ENCODE data around the gene CAMSAP1.

The CAMSAP1 gene

GRCh38 chr9:135809166-135809565, 98.2 kb downstream of the CAMSAP1 start:
- no peak for DNase-seq

GRCh38 chr9:135805422-135806022, 101.8 kb downstream of the CAMSAP1 start:
- no peak for DNase-seq

DNA sequence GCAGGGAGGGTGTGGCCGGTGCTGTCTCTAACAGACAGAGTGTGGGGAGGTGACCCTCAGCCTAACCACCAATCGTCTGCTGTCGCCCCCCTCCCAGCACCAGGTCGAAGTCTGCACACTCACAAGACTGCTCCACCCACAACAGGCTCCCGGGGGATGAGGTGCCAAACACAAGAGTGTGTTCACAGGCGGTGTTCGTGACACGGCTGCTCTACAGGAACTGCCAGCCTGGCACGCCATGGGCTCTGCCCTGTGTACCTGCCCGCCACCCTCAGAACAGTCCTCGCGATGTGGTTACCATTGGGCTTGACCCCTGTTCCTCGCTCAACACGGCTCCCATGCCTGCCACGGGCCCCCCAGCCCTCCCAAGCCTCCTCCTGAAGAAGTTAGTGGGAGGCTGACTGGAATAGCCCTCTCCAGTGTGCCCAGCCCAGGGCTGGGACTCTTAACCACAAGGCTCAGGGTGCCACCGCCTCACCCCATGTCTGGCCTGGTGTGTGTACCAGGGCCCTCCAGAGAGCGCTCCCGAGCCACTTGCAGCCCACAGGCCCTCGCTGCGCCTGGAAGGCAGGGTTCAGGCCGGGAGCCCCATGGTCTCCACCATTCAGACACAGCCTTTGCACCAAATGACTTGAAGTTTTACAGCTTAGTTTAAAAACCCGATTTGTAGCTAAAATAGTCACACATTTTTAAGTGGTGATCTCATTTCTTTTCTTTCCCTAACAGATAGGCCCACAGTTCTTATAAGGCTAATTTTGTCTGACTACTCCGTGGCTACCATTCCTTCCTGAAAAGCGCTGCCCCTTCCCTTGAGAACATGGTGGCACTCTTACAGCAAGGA, 102.5 kb downstream of the CAMSAP1 start:
- no peak for DNase-seq

DNA sequence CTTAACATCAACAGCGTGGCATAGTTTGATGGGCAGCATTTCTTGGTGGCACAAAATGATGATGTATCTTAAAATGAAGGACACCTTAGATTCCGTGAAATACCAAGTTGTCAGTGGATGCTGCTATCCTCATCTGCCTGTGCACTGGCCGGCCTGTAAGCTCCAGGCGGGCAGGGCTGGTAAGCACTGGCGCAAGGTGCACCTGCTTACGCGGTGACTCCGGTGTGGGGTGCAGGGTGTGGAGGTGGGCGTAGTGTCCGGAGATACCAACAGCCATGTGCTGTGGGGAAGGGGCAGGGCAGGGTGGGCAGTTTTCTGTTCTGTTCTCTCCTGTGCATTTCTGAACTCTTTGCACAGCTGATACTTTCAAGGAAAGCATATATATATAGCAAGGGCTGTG, 103.9 kb downstream of the CAMSAP1 start:
- no peak for DNase-seq

DNA sequence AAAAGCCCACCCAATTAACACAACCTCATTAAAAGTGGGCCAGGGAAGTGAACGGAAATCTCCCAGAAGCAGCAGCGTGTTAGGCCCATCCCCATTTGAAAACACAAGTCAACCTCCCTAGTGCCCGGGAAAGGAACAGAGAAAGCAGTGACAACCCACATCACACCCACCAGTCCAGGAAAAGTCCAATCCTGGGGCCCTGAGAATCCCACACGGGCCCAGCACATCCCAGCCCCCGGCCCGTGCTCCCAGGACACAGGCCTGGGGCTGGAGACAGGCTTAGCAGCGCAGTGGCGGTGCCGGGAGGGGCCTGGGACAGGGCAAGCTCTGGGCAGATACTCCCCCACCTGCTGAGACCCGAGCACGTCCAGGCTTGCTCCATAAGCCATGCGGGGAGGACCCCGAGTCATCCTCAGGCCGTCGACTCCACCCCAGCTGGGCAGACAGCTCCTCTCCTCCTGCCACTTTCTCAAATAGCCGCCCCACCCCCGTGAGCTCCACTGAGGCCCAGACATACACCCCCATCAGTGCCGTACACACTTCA, 104.4 kb downstream of the CAMSAP1 start:
- DNase-seq: no peak

DNA sequence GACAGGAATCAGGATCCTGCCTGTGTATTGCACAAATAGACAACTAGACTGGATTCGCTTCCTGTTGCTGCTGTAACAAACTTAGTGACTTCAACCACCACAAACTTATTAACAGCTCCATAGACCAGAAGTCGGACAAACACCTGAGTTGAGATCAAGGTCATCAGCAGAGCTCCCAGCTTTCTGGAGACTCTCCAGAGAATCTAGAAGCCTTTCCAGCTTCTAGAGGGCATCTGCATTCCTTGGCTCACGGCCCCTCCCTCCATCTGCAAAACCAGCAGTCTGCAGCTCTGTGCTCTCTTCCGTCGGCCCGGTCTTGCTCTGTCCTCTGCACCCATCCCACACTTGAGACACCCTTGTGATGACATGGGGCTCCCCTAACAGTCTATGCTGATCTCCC, 106.3 kb downstream of the CAMSAP1 start:
- no peak for DNase-seq

DNA sequence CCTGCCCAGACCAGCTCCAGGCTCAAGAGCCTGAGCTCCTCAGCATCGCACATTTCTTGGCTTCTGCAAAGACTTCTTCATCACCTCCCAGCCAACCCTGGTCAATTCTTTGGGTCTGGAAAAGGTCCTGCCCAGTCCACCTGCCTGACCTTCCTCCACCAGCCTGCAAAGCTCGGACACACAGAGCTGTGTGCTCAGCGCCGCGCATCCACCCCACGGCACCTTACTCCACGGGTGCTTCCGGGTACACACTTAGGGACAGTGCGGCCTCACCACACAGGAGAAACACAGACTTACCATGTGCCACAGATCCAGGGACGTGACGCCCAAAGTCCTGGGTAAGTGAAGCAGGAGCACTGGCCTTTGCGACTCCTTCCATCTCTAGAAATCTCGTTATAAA, 108.1 kb downstream of the CAMSAP1 start:
- DNase-seq: no peak

GRCh38 chr9:135798263-135798585, 109.1 kb downstream of the CAMSAP1 start:
- no peak for DNase-seq

- DNase-seq: no peak
Measured at GRCh38 chr9:135797507-135798262, 109.7 kb downstream of the CAMSAP1 start.

- no peak for DNase-seq
Measured at GRCh38 chr9:135796784-135797485, 110.4 kb downstream of the CAMSAP1 start.

DNA sequence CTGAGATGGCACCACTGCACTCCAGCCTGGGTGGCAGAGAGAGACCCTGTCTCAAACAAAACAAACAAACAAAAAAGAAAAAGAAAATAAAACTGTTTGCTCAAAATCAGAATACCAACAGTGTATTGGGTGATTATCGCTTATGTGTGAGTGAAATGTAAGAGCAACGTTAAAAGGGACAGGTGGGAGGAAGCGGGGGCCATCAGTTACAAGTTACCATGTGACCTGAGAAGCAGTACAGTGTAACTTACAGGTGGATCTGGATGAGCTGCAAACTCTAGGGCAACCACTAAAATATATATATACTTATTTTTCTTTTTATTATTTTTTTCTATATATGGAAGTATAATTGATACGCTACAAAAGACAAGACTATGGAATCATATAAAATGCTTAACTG, 112.0 kb downstream of the CAMSAP1 start:
- DNase-seq: no peak

DNA sequence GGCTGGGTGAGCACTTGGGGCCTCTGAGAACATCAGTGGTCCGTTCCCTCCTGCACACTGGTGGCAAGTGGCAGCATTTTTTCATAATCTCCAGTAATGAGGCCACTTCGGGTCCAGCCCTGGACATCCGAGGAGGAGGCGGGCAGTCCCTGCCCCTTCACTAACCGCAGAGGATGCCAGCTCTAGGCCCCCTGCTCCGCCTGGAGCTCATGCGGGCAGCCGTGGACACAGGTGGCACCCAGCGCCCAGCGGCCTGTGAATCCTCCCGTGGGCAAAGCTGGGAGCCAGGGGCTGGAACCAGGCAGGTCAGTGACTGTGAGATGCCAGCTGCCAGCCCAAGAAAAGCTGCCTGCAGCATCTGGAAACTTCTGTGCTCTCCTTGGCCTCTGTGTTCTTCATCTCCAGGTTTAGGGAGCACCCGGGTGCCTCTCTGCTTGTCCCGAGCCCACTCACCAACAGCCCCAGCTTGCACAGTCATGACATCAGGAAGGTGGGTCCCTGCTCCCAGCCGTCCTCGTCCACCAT, 112.9 kb downstream of the CAMSAP1 start:
- no peak for DNase-seq

DNA sequence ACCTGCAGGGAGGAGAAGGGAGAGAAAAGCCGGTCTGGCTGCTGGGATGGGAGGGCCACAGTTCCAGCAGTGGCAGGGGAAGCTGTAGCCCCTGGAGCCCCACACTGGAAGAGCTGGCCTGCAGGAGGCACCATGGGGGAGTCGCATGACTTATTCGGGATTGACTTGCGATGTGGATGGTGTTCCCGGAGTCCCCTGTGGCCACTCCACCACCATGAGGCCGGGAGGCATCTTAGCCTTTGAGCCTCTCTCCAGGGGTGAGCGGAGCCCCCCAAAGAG, 113.3 kb downstream of the CAMSAP1 start:
- no peak for DNase-seq

DNA sequence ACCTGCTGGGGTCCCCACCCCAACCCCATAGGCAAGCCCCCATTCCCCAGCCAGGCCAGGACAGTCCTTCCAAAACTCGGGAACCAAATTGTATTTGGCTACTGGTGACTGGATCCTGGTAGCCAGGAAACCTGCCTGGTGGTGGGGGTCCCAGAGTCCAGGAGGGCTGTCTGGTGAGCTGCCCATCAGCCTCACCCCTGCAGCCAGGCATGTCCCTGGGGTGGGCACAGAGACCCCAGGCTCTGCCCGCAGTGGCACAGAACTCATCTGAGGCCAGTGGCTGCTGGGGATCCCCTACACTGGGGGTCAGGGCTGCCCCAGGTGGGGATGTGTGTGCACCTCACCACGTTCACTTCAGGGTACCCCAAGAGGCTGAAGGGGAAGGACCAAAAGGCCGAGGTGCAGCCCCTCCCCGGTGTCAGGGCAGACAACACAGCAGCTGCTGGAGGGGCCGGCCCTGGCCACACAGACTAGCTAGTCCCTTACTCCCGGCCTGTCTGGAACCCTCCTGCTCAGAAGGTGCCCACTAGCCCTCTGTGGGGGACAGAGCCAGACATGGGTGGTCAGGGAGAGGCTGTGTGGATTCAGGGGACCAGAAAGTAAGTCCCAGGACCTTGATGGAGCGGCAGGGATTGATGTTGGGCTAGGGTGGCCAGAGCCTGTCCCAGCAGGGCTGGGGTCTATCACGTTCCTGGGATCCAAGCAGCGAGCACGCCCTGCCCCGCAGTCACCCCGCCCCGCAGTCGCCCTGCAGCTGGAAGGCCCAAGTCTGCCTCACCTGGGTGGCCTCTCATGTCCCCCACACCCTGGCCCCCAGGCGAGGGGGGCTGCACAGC, 113.9 kb downstream of the CAMSAP1 start:
- DNase-seq: no peak

- no peak for DNase-seq
Measured at GRCh38 chr9:135792268-135793128, 114.8 kb downstream of the CAMSAP1 start.

DNA sequence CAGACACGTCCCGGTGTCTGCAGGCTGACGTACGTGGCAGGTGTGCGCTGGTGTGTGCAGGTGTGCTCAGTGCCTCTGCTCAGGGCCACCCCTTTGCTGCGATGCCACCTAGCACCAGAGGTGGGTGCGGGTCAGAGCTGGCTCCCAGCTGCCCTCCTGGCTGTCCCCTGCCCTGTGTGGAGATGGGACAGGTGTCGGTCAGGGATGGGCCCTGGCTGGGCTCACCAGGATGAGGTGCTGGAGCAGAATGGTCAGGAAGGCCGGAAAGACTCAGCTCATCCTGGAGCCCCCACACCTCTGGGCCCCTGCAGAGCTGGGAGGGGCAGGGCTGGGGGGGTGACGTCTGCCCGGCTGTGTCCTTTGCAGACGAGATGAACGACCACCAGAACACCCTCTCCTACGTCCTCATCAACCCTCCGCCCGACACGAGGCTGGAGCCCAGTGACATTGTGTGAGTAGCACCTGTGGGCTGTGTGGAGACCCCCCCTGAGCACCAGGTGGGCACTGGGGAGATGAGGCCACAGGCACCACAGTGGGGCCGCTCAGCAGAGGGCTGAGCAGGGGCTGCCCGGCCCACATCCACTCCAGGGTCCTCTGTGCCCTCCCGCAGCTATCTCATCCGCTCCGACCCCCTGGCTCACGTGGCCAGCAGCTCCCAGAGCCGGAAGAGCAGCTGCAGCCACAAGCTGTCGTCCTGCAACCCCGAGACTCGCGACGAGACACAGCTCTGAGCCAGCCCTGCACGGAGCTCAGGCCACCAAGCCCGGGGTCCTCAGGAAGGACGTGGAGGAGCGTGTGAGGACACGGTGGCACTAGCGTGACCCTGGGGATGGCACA, 115.7 kb downstream of the CAMSAP1 start:
- no peak for DNase-seq

GRCh38 chr9:135790850-135791249, 116.5 kb downstream of the CAMSAP1 start:
- no peak for DNase-seq

GRCh38 chr9:135790356-135790755, 117.0 kb downstream of the CAMSAP1 start:
- no peak for DNase-seq

DNA sequence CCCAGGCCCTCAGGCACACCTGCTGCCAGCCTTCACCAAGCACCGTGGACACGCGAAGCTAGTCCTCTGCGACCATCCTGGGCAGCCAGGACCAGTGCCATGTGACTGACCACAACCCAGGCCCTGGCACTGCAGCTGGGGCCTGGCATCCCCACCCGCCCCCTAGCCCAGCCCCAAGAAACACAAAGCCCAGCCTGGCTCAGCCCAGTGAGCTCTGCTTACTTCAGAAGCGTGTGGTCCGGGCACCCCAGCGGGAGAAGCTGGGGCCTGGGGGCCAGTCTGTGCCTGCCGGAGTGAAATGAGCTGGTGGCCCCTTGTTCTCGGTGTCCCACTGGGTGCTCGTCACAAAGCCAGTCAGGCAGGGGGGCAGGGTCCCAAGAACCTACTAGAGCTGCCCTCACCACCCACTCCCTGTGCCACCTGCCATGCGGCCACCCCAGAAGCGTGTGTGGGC, 117.5 kb downstream of the CAMSAP1 start:
- no peak for DNase-seq

Data from GF-D8 (cell line).